Measurements from ENCODE around the gene FAM174C. TPM values are rescaled to one million over a fixed set of nuclear protein-coding genes. Genes with fewer than 3 reads are reported as not detected.

FAM174C gene
- total RNA-seq, 1 experiment from 2014 or later = 77.1 TPM

- CTCF ChIA-PET = no interaction called here
These were observed 42.1 kb upstream of the FAM174C start for GRCh38 chr19:1233115-1233667.

More at GRCh38 chr19:1233115-1233667, 42.1 kb upstream of the FAM174C start:
- H4K20me1 ChIP-seq (ENCODE audit: insufficient read depth) = no peaks in the 10 kb centered on the region
- ChIA-PET RAD21 (ENCODE audit: low non-redundant PET in 1 of 2, low total read pairs in 2 of 2, uncharacterized antibody in 2 of 2, unreplicated experiment in 2 of 2) (no interaction called here), POLR2A (no interaction called here)
- intact Hi-C loops (cut with micrococcal nuclease) = no loop called here
- H3K4me2 ChIP-seq (ENCODE audit: low read length) = no peak overlapping the region
- H3K9me3 ChIP-seq (ENCODE audit: control insufficient read depth in 1 of 2, insufficient read depth in 1 of 2, low read depth in 1 of 2, low read length in 2 of 2) = no peaks in the 10 kb centered on the region
- no TSS peak for BruUV-seq (replicated peaks)
- no peak overlapping the region for H3K27ac ChIP-seq (ENCODE audit: low read depth, low read length)
- DNase-seq (ENCODE audit: low read depth, low spot score) = no peak
- no peak overlapping the region for H3K4me3 ChIP-seq (replicated peaks in 1 of 2; ENCODE audit: low read depth in 1 of 2, low read length in 2 of 2)
- H3K27me3 ChIP-seq (ENCODE audit: insufficient read depth, low read length) = no peaks in the 10 kb centered on the region
- no peaks in the 10 kb centered on the region for H3K9me2 ChIP-seq (ENCODE audit: insufficient read depth)
- H3K79me2 ChIP-seq (ENCODE audit: insufficient read depth, low read length) = peaks cover 22% of the 10 kb centered on the region; the same call in 1 of the 2 replicates
- peaks cover 3 to 16% of the 10 kb centered on the region in 2 experiments; a peak in 3 of 4 replicates for H3K36me3 ChIP-seq (ENCODE audit: control insufficient read depth in 1 of 2, insufficient read depth in 2 of 2, low read length in 2 of 2)
- H2AFZ ChIP-seq (ENCODE audit: low read depth, low read length, poor library complexity, severe bottlenecking) = no peak overlapping the region
- H3K4me1 ChIP-seq (ENCODE audit: control insufficient read depth in 1 of 2, insufficient read depth in 2 of 2, low read length in 2 of 2) = peaks cover 12 to 33% of the 10 kb centered on the region in 2 experiments
- no peak for ATAC-seq
- TF ChIP-seq YY1 (IDR thresholded peaks at IDR 0.05; ENCODE audit: extremely low read depth, insufficient replicate concordance, low read depth, low read length) = no peak
- TF ChIP-seq EGR1 (IDR thresholded peaks at IDR 0.05; ENCODE audit: low read depth) = no peak
- TF ChIP-seq EZH2 (IDR thresholded peaks at IDR 0.05) = no peak
- no peak for TF ChIP-seq CBX3 (IDR thresholded peaks at IDR 0.05; ENCODE audit: low read depth)
- no peak for TF ChIP-seq SRF (IDR thresholded peaks at IDR 0.05; ENCODE audit: low read depth)
- TF ChIP-seq, protein P1, sequence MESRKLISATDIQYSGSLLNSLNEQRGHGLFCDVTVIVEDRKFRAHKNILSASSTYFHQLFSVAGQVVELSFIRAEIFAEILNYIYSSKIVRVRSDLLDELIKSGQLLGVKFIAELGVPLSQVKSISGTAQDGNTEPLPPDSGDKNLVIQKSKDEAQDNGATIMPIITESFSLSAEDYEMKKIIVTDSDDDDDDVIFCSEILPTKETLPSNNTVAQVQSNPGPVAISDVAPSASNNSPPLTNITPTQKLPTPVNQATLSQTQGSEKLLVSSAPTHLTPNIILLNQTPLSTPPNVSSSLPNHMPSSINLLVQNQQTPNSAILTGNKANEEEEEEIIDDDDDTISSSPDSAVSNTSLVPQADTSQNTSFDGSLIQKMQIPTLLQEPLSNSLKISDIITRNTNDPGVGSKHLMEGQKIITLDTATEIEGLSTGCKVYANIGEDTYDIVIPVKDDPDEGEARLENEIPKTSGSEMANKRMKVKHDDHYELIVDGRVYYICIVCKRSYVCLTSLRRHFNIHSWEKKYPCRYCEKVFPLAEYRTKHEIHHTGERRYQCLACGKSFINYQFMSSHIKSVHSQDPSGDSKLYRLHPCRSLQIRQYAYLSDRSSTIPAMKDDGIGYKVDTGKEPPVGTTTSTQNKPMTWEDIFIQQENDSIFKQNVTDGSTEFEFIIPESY (IDR thresholded peaks at IDR 0.05; ENCODE audit: extremely low read depth, insufficient replicate concordance, low read length) = no peak
- TF ChIP-seq, protein P2, sequence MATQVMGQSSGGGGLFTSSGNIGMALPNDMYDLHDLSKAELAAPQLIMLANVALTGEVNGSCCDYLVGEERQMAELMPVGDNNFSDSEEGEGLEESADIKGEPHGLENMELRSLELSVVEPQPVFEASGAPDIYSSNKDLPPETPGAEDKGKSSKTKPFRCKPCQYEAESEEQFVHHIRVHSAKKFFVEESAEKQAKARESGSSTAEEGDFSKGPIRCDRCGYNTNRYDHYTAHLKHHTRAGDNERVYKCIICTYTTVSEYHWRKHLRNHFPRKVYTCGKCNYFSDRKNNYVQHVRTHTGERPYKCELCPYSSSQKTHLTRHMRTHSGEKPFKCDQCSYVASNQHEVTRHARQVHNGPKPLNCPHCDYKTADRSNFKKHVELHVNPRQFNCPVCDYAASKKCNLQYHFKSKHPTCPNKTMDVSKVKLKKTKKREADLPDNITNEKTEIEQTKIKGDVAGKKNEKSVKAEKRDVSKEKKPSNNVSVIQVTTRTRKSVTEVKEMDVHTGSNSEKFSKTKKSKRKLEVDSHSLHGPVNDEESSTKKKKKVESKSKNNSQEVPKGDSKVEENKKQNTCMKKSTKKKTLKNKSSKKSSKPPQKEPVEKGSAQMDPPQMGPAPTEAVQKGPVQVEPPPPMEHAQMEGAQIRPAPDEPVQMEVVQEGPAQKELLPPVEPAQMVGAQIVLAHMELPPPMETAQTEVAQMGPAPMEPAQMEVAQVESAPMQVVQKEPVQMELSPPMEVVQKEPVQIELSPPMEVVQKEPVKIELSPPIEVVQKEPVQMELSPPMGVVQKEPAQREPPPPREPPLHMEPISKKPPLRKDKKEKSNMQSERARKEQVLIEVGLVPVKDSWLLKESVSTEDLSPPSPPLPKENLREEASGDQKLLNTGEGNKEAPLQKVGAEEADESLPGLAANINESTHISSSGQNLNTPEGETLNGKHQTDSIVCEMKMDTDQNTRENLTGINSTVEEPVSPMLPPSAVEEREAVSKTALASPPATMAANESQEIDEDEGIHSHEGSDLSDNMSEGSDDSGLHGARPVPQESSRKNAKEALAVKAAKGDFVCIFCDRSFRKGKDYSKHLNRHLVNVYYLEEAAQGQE (IDR thresholded peaks at IDR 0.05; ENCODE audit: low read depth) = no peak
- no peak for TF ChIP-seq CEBPB (IDR thresholded peaks at IDR 0.05; ENCODE audit: low read depth)
- TF ChIP-seq MAX (IDR thresholded peaks at IDR 0.05) = no peak
- TF ChIP-seq RAD21 (IDR thresholded peaks at IDR 0.05; ENCODE audit: low read depth) = no peak
- no peak for TF ChIP-seq SP1 (IDR thresholded peaks at IDR 0.05; ENCODE audit: low read depth)
- TF ChIP-seq POLR2AphosphoS5 (IDR thresholded peaks at IDR 0.05; ENCODE audit: low read depth, low read length) = no peak
- TF ChIP-seq ATF3 (IDR thresholded peaks at IDR 0.05) = no peak
- no peak for TF ChIP-seq ZNF274 (IDR thresholded peaks at IDR 0.05; ENCODE audit: low read depth, low read length)
- TF ChIP-seq CTCF (IDR thresholded peaks at IDR 0.05 in 2 of 3, conservative IDR thresholded peaks at IDR 0.05 in 1 of 3; ENCODE audit: borderline replicate concordance in 1 of 3, insufficient read depth in 1 of 3, low read depth in 2 of 3, low read length in 2 of 3) = no peak
- no peak for TF ChIP-seq ZFX (IDR thresholded peaks at IDR 0.05)
- TF ChIP-seq TCF7L2 (IDR thresholded peaks at IDR 0.05; ENCODE audit: borderline replicate concordance, extremely low read depth, insufficient read depth, insufficient read length) = no peak
- no peak for TF ChIP-seq SIN3A (IDR thresholded peaks at IDR 0.05; ENCODE audit: low read depth)
- TF ChIP-seq ELF1 (IDR thresholded peaks at IDR 0.05; ENCODE audit: borderline replicate concordance, low read depth) = no peak
- TF ChIP-seq FOSL1 (IDR thresholded peaks at IDR 0.05; ENCODE audit: low read depth) = no peak
- H3K9ac ChIP-seq (ENCODE audit: low read length) = no peak overlapping the region
